ENCODE measurements around the gene ARL2BP.

- TF ChIP-seq CTCF (IDR thresholded peaks at IDR 0.05) (no peak), POLR2A (IDR thresholded peaks at IDR 0.05) (no peak)
Measured at GRCh38 chr16:57283214-57283958, 38.3 kb downstream of the ARL2BP start.

Measured in esophagus squamous epithelium (tissue), 4 donors.